IMR-90 (cell line): ENCODE results near the gene PDS5A. TPM values are rescaled to one million over a fixed set of nuclear protein-coding genes. Genes with fewer than 3 reads are reported as not detected.

ENCODE experiments used
- ATAC-seq: fragments of 200-7000 bp; cut with Tn5 transposase; 2 replicates; pipeline ENCODE4 v1.9.1; 2020; ENCODE audit warnings: low read depth, mild to moderate bottlenecking, moderate library complexity
- BruUV-seq: library from RNA; stranded (reverse); fragments of 400-500 nt; replicated peaks from 2 replicates; lab custom pipeline; 2021; lab: Mats Ljungman, UMichigan
- CTCF ChIA-PET: fragments of 300-600 bp; formaldehyde crosslinking; extraction: SDS; loops from one replicate; lab custom pipeline; 2021; ENCODE audit warnings: antibody characterized with exemption; lab: Yijun Ruan, JAX
- POLR2A ChIA-PET: fragments of 300-600 bp; sonication (Branson Sonifier 250); formaldehyde crosslinking; loops from one replicate; lab custom pipeline; 2022; ENCODE audit warnings: antibody characterized with exemption; ENCODE audit not compliant: unreplicated experiment; lab: Charles Lee
- DNase-seq: peaks from one replicate; pipeline ENCODE4 v3.0.0; 2013
- H2AFZ ChIP-seq: replicated peaks from 2 replicates; pipeline ENCODE3; 2013; ENCODE audit warnings: low read length, mild to moderate bottlenecking; ENCODE audit not compliant: poor library complexity
- H2AK5ac ChIP-seq: 2 replicates; pipeline ENCODE4 v1.6.1; 2013; ENCODE audit warnings: low read depth, low read length, inconsistent platforms
- H2AK9ac ChIP-seq: replicated peaks from 2 replicates; pipeline ENCODE3; 2013; ENCODE audit warnings: mild to moderate bottlenecking, low read depth, low read length, moderate library complexity; ENCODE audit not compliant: poor library complexity
- H2BK120ac ChIP-seq: 2 replicates; pipeline ENCODE4 v1.6.1; 2013; ENCODE audit warnings: low read depth, low read length, inconsistent platforms
- H2BK15ac ChIP-seq: 3 replicates; pipeline ENCODE4 v1.6.1; 2013; ENCODE audit warnings: low read depth, low read length, inconsistent platforms
- H2BK20ac ChIP-seq: 2 replicates; pipeline ENCODE4 v1.6.1; 2013; ENCODE audit warnings: low read depth, mild to moderate bottlenecking, inconsistent platforms, low read length, moderate library complexity
- H2BK5ac ChIP-seq: 2 replicates; pipeline ENCODE4 v1.6.1; 2013; ENCODE audit warnings: mild to moderate bottlenecking, low read depth, low read length, inconsistent platforms; ENCODE audit not compliant: poor library complexity, severe bottlenecking
- H3K14ac ChIP-seq: replicated peaks from 2 replicates; pipeline ENCODE4 v1.6.1; 2013; ENCODE audit warnings: low read depth, low read length, inconsistent platforms
- H3K18ac ChIP-seq: 2 replicates; pipeline ENCODE4 v1.6.1; 2013; ENCODE audit warnings: low read depth, low read length, control low read depth
- H3K23ac ChIP-seq: 2 replicates; pipeline ENCODE4 v1.6.1; 2013; ENCODE audit warnings: low read depth, low read length, inconsistent platforms
- H3K27ac ChIP-seq: 2 replicates; pipeline ENCODE4 v1.5.1; 2013; ENCODE audit warnings: mild to moderate bottlenecking, control low read depth, low read length; ENCODE audit not compliant: insufficient read depth
- H3K27me3 ChIP-seq: 2 replicates; pipeline ENCODE4 v1.6.1; 2013; ENCODE audit warnings: low read length; ENCODE audit not compliant: control insufficient read depth, insufficient read depth
- H3K36me3 ChIP-seq: 2 replicates; pipeline ENCODE4 v1.6.1; 2013; ENCODE audit warnings: low read length, mixed read lengths; ENCODE audit not compliant: control insufficient read depth, insufficient read depth
- H3K4ac ChIP-seq: 2 replicates; pipeline ENCODE4 v1.6.1; 2013; ENCODE audit warnings: low read depth, low read length, inconsistent platforms
- H3K4me1 ChIP-seq: 2 replicates; pipeline ENCODE4 v1.6.1; 2013; ENCODE audit warnings: low read length, mixed read lengths; ENCODE audit not compliant: control insufficient read depth, insufficient read depth
- H3K4me2 ChIP-seq: 2 replicates; pipeline ENCODE4 v1.6.1; 2013; ENCODE audit warnings: low read depth, mild to moderate bottlenecking, control low read depth, low read length, moderate library complexity
- H3K4me3 ChIP-seq: 2 replicates; pipeline ENCODE4 v1.5.1; 2013; ENCODE audit warnings: low read depth, mild to moderate bottlenecking, control low read depth, low read length, moderate library complexity; ENCODE audit not compliant: insufficient read depth
- H3K56ac ChIP-seq: 2 replicates; pipeline ENCODE4 v1.6.1; 2013; ENCODE audit warnings: low read length, inconsistent platforms; ENCODE audit not compliant: insufficient read depth; ENCODE audit errors: extremely low read depth
- H3K79me1 ChIP-seq, 2 experiments: 2 replicates each; pipeline ENCODE4 v1.6.1; 2013; ENCODE audit warnings: low read length in 2 of 2, inconsistent platforms in 1 of 2, low read depth in 1 of 2
- H3K9ac ChIP-seq: 2 replicates; pipeline ENCODE4 v1.6.1; 2013; ENCODE audit warnings: low read depth, low read length, control low read depth
- H3K9me1 ChIP-seq: 2 replicates; pipeline ENCODE4 v1.6.1; 2013; ENCODE audit warnings: low read length, inconsistent platforms; ENCODE audit not compliant: insufficient read depth
- H3K9me3 ChIP-seq: 2 replicates; pipeline ENCODE4 v1.6.1; 2013; ENCODE audit warnings: low read length; ENCODE audit not compliant: control insufficient read depth, insufficient read depth
- H4K20me1 ChIP-seq: 2 replicates; pipeline ENCODE4 v1.6.1; 2013; ENCODE audit warnings: low read length, inconsistent platforms; ENCODE audit not compliant: insufficient read depth
- H4K5ac ChIP-seq: 2 replicates; pipeline ENCODE4 v1.6.1; 2013; ENCODE audit warnings: mild to moderate bottlenecking, low read depth, low read length, control low read depth
- H4K8ac ChIP-seq, 2 experiments: 2 replicates each; pipeline ENCODE4 v1.6.1; 2013; ENCODE audit warnings: low read depth in 2 of 2, low read length in 2 of 2, control low read depth in 1 of 2, inconsistent platforms in 1 of 2
- H4K91ac ChIP-seq: 2 replicates; pipeline ENCODE4 v1.6.1; 2013; ENCODE audit warnings: low read depth, low read length, inconsistent platforms; ENCODE audit not compliant: insufficient read depth
- CHD1 ChIP-seq: IDR thresholded peaks from 2 replicates; pipeline ENCODE4 v1.6.1; 2012; ENCODE audit warnings: low read depth, low read length, improper control_type of control experiment
- CTCF ChIP-seq: conservative IDR thresholded peaks from 2 replicates; pipeline ENCODE4 v1.5.1; 2012; ENCODE audit warnings: mild to moderate bottlenecking, low read depth, low read length, improper control_type of control experiment
- ELK1 ChIP-seq: fragments of 150-350 bp; IDR thresholded peaks from 2 replicates; pipeline ENCODE4 v1.6.1; 2016; ENCODE audit warnings: low read depth, mild to moderate bottlenecking, low read length, moderate library complexity, borderline replicate concordance
- RAD21 ChIP-seq: IDR thresholded peaks from 2 replicates; pipeline ENCODE4 v1.6.1; 2012; ENCODE audit warnings: low read length, improper control_type of control experiment
- RFX5 ChIP-seq: IDR thresholded peaks from 2 replicates; pipeline ENCODE4 v1.8.0; 2012; ENCODE audit warnings: low read depth, mild to moderate bottlenecking, low read length, moderate library complexity
- WGBS, 2 experiments: methylation state at CpG; one replicate each; pipeline versions ENCODE4 v1.1.5 to v1.1.7; 2013; ENCODE audit warnings: missing lambda C conversion rate in 2 of 2; ENCODE audit not compliant: insufficient read length in 1 of 2; ENCODE audit errors: extremely low coverage in 2 of 2; 5-methylcytosine and 5-hydroxymethylcytosine counted together
- dilution Hi-C: fragments of 300-500 bp; cut with HindIII; formaldehyde crosslinking; loops from one replicate; pipeline ENCODE4 v1.14.3; 2018; ENCODE audit warnings: low sequenced_read_pairs; ENCODE audit not compliant: unreplicated experiment
- in situ Hi-C: fragments of 300-500 bp; cut with MboI; formaldehyde crosslinking; loops from 3 replicates; pipeline ENCODE4 v1.14.3; 2019; ENCODE audit warnings: low sequenced_read_pairs, inconsistent platforms, mixed read lengths
- intact Hi-C: fragments of 100-400 bp; cut with micrococcal nuclease; formaldehyde crosslinking; loops from 2 replicates; pipeline ENCODE4 v1.10.0; 2022
- polyA plus RNA-seq, 3 experiments: library from polyadenylated mRNA; depleted of rRNA; stranded (reverse); fragments of >200 nt; gene quantifications; 2 replicates each; pipeline ENCODE4 v1.2.3, GENCODE V29; 2012; ENCODE audit warnings: low replicate concordance in 1 of 3
- total RNA-seq: library from RNA; depleted of rRNA; stranded (reverse); fragments of >200 nt; gene quantifications from 2 replicates; pipeline ENCODE4 v1.2.3, GENCODE V29; 2012

The PDS5A gene
- total and polyA plus RNA-seq, 2 of the 4 experiments (the other 2 are of a cell fraction), result 16.3 to 33.5 TPM

- H2BK20ac ChIP-seq, result no peak overlapping the region; the same call in 1 of the 2 replicates
- H3K18ac ChIP-seq, result 0 out of 2 replicates have a peak overlapping the region, but pooled peaks have one; percentile 35
- no peak overlapping the region for H4K5ac ChIP-seq
- BruUV-seq, result no TSS peak
- H3K79me1 ChIP-seq, result peaks cover 43 to 78% of the 10 kb centered on the region in 2 experiments
- H3K9ac ChIP-seq, result no peak overlapping the region
- peak overlapping the region; percentile 60 for H2BK5ac ChIP-seq
- H3K4me3 ChIP-seq, result no peak overlapping the region
- ChIA-PET CTCF (no interaction called here), POLR2A (no interaction called here)
- H3K4me1 ChIP-seq, result peaks cover 19% of the 10 kb centered on the region
- H2AK9ac ChIP-seq, result no peak overlapping the region
- 83% methylated on average over 1 of the region's 2 CpGs; no CpG with 5 or more reads in 1 of the 2 experiments for WGBS, 2 experiments
- no peak overlapping the region for H2AK5ac ChIP-seq
- dilution Hi-C loops, result no loop called here
- no peak for TF ChIP-seq CTCF
- TF ChIP-seq CHD1, result no peak
- TF ChIP-seq RAD21, result no peak
- no peak for TF ChIP-seq RFX5
- no peak for TF ChIP-seq ELK1
- peak overlapping the region; percentile 18; the same call in 1 of the 2 replicates for H3K4me2 ChIP-seq
- no peak overlapping the region for H3K4ac ChIP-seq
- H4K8ac ChIP-seq, result no peak overlapping the region
- H3K27ac ChIP-seq, result peak overlapping the region; percentile 24; the same call in 1 of the 2 replicates
- peaks cover 18% of the 10 kb centered on the region for H3K9me1 ChIP-seq
- ATAC-seq, result peak; percentile 50
- H4K91ac ChIP-seq, result no peak overlapping the region
- intact Hi-C loops, result no loop called here
- H2BK120ac ChIP-seq, result no peak overlapping the region
- H3K56ac ChIP-seq, result no peak overlapping the region
- H3K14ac ChIP-seq, result no peak overlapping the region
- no peak overlapping the region for H3K23ac ChIP-seq
- in situ Hi-C loops, result no loop called here
- DNase-seq, result peak; percentile 45
- H2AFZ ChIP-seq, result no peak overlapping the region
- no peaks in the 10 kb centered on the region for H3K9me3 ChIP-seq
- H3K27me3 ChIP-seq, result no peaks in the 10 kb centered on the region
- H2BK15ac ChIP-seq, result no peak overlapping the region
- H3K36me3 ChIP-seq, result no peaks in the 10 kb centered on the region
- peaks cover 46% of the 10 kb centered on the region for H4K20me1 ChIP-seq
Measured at GRCh38 chr4:39937683-39938268, 39.9 kb downstream of the PDS5A start.
